GM19463 (cell line): ENCODE data around the gene GGCT.

ENCODE experiments used
- ATAC-seq: cut with Tn5 transposase; IDR thresholded peaks from one replicate; pipeline ENCODE4 v1.9.1; 2021; ENCODE audit warnings: mild to moderate bottlenecking, moderate library complexity; ENCODE audit not compliant: unreplicated experiment

Gene GGCT

GRCh38 chr7:30479202-30480120, 25.2 kb downstream of the GGCT start:
- ATAC-seq: no peak

GRCh38 chr7:30478349-30479201, 26.1 kb downstream of the GGCT start, which contains the start of gene NOD1:
Gene NOD1, minus strand, starts transcription at chr7:30478784. Its CDS starts 21,863 bp downstream, at chr7:30456921.
- peak; percentile 88 for ATAC-seq

- ATAC-seq: no peak
These were observed 28.0 kb downstream of the GGCT start for GRCh38 chr7:30476459-30477145.

DNA sequence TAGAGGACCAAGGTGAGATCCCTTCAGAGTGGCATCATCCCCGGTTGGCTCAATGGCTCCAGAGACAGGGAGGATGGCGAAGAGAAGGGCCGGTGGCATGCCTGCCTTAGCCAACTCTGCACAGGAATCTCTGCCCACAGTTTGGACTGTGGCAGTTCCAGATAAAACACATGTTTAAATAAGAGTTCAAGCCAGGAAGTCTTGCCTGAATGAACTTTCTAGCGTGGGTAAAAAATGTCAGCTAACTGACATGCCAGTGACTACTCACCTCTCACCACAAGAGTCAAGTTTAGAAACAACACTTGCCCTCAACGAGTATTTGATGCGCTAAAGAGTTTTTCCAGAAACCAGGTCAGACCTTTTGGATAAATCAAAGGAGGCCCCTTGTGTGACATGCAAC, 29.0 kb downstream of the GGCT start:
- no peak for ATAC-seq

DNA sequence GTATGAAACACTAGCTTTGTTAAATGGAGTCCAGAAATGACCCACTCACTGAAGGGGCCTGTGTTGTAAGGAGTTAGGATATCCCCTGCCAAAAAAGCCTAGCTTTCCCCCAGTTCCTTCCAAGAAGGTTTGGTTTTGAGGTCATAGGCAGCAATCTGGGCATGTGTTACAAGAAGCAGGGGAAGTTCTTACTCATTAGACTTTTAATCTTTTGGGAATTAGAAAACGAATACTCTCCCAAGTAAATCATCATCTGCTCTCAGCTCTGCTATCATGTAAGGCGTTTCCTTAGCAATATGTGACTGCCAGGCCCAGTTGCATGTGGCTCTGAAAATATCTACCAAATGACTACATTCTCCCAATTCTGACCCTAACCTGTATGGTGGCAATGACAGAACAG, 29.7 kb downstream of the GGCT start:
- no peak for ATAC-seq

DNA sequence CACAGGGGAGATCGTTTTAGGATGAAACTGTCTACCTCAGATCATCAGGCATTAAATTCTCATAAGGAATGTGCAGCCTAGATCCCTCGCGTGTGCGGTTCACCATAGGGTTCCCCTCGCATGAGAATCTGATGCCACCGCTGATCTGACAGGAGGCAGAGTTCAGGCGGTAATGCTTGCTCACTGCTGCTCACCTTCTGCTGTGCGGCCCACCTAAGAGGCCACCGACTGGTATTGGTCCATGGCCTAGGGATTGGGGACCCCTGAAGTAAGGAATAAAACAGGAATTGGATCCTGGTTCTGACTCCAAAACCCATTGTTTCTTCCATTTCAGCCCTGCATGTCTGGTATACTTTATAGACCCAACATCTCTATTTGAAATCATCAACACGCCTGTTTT, 30.1 kb downstream of the GGCT start:
- ATAC-seq: no peak

- ATAC-seq: no peak
These were observed 30.7 kb downstream of the GGCT start for GRCh38 chr7:30473903-30474302.

GRCh38 chr7:30472784-30473775, 31.5 kb downstream of the GGCT start:
- ATAC-seq: no peak

DNA sequence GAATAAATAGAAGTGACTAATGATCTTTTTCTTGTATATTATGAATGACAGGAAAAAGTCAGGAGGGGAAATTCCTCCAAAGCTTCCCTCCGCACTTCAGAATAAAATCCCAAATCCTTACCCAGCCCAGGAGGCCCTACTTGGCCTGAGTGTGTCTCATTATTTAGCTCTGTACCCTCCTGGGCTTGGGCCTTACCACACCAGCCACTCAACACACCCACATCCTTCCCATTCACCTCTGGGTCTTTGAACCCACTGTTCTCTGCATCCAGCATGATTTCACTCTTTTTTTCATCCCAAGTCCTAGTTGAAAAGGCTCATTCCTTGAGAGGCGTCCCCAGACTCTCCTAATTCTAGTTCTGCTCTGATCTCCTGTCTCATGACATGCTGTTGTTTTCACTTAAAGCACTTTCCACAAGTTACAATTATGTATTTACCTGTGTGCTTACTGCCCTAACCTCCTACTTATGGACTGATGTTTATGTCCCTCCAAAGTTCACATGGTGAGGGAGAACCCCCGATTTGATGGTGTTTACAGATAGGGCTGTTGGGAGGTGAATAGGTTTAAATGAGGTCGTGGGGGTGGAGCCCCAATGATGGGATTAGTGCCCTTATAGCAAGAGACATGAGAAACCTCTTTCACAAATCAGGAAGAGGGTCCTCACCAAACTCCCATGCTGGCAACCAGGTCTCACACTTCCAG, 32.4 kb downstream of the GGCT start:
- ATAC-seq: no peak

DNA sequence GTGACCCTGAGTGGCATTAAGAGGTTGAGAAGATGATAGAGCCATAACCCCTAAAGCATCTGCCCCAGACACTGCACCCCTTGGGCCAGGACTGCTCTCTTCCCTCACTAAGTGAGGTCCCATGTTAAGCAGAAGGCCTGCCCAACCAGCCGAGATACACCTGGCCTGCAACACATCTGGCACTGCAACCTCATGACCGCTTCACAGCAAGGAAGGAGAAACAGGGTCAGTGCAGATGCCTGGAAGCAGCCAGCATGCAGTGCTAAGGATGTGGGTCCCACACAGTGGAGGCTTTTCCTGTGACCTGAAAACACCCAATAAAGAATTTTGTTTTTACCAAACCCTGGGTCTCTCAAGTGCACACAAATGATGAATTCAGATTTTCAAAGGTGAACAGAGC, 33.4 kb downstream of the GGCT start:
- no peak for ATAC-seq

DNA sequence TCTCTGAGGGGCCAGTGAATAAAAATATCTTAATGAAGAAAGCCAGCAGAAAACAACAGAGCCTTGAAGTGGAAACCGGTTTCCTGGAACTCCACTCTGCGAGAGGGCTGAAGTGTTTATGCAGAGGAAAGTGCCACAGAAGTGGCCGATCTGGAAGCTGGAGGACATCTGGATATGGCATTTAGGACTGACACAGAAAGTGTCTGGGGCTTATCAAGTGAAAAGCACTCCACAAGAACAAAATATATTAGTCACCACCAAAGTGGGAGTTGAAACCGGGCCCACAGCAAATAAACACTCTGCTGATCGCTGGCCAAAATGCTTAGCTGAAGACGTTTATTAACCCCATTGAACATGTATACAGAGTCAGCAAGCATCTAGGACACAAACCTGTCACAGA, 33.9 kb downstream of the GGCT start:
- ATAC-seq: no peak

- no peak for ATAC-seq
These were observed 34.4 kb downstream of the GGCT start for GRCh38 chr7:30470163-30470770.

DNA sequence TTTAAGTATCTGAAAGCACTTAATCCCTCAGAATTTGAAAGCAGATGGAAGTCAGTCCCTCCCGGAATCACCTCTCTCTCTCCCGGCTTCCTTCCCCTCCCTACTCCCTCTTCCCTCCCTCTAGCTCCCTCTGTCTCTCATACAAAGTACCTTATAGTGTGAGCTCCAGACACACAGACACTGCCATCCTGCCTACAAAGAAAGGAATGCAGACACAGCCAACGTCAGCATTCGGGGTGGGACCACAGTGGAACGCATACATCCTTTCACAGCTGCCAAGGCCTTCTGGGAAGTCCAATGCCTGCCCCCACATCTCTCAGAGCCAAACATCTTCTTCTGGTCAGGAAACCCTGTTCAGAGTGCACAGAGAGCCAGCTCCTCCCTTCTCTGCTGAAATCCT, 35.3 kb downstream of the GGCT start:
- no peak for ATAC-seq

- no peak for ATAC-seq
These were observed 35.8 kb downstream of the GGCT start for GRCh38 chr7:30468791-30469190.

- ATAC-seq: no peak
These were observed 36.6 kb downstream of the GGCT start for GRCh38 chr7:30468041-30468440.

DNA sequence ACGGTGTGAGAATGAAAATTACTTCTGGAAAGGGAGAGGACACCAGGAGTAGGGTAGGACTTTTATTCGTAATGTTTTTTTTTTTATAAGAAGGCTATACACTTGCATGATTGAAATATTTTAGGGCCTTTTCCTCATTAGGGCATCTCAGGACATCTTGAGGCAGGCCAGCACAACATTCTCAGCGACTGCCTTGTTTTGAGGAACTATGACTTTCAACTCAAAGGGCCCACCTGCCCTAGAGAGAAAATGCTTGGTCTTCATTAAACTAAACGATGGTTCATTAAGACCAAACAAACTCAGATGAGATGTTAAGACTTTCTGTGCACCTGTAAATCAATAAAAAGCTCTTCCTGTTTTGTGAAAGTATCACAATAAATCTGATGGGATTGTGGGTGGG, 37.4 kb downstream of the GGCT start:
- ATAC-seq: no peak

GRCh38 chr7:30466266-30466665, 38.4 kb downstream of the GGCT start:
- no peak for ATAC-seq

DNA sequence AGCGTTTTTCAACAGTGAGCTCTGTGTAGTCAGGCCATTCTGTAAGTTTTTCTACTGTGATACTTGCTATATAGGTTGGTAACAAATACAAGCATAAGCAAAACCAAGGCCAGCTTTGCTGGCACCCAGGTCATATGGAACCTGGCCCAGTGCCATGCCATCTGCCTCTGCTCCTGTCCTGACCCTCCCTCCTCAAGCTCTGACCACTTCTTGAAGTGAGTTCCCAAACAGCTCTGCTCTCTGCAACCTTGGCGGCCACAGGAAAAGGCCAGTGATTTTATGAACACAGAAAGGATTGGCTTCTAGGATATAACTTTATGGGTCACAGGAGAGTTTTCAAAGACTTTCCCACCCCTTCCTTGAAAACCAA, 38.8 kb downstream of the GGCT start:
- ATAC-seq: no peak
